Left ventricle myocardium inferior (tissue), 1 donor: Measurements from ENCODE around the gene OGFOD2. TPM values are rescaled to one million over a fixed set of nuclear protein-coding genes. Genes with fewer than 3 reads are reported as not detected.

Experiments used
- DNase-seq: peaks from one replicate; pipeline ENCODE4 v3.0.0-alpha.2; 2020
- H3K27ac ChIP-seq: fragments of 200-600 bp; replicated peaks from 2 replicates; pipeline ENCODE4 v1.8.0; 2021
- H3K27me3 ChIP-seq: fragments of 200-600 bp; 2 replicates; pipeline ENCODE4 v1.8.0; 2021; ENCODE audit warnings: low read depth
- H3K36me3 ChIP-seq: fragments of 200-600 bp; 2 replicates; pipeline ENCODE4 v1.8.0; 2021
- H3K4me1 ChIP-seq: fragments of 200-600 bp; 2 replicates; pipeline ENCODE4 v1.8.0; 2021
- H3K4me3 ChIP-seq: fragments of 200-600 bp; 2 replicates; pipeline ENCODE4 v1.8.0; 2021; ENCODE audit warnings: mild to moderate bottlenecking, moderate library complexity
- H3K9me3 ChIP-seq: fragments of 200-600 bp; replicated peaks from 2 replicates; pipeline ENCODE4 v1.8.0; 2021
- CTCF ChIP-seq: fragments of 200-600 bp; IDR thresholded peaks from 2 replicates; pipeline ENCODE4 v1.8.0; 2021; ENCODE audit warnings: antibody characterized with exemption, mild to moderate bottlenecking, borderline replicate concordance
- intact Hi-C: fragments of 100-400 bp; cut with micrococcal nuclease; formaldehyde crosslinking; loops from one replicate; pipeline ENCODE4 v1.11.0; 2022
- long read RNA-seq: library from polyadenylated mRNA; unstranded; transcript quantifications from one replicate; pipeline ENCODE4 v2.0.0, GENCODE V29; 2021
- total RNA-seq: library from RNA; stranded (reverse); fragmentation: NEBNext Ultra II Directional; extraction: Animal tissue kit (Norgen Biotek cat#: 25700); gene quantifications from one replicate; pipeline ENCODE4 v1.2.1, GENCODE V29; 2021
- donor health status: DM: no; HTN: yes; CAD: no; lungs with severe emphysema.

The OGFOD2 gene
- total RNA-seq: 14.9 TPM
- long read RNA-seq, transcript OGFOD2-201 (7 exons, 1,780 nt): major isoform, 21 of 39 reads
- long read RNA-seq, partial matches to known transcripts: 4 of 39 reads
- long read RNA-seq, other reads (novel, unspliced or antisense): 13 of 39 reads

GRCh38 chr12:122974892-122975789 is at the start of gene OGFOD2:
Gene OGFOD2 (plus strand): TSS chr12:122975244. CDS start chr12:122975252, 8 bp downstream.
- Histone ChIP-seq H3K36me3 (peaks cover 7% of the 10 kb centered on the region), H3K9me3 (no peaks in the 10 kb centered on the region), H3K27ac (peak within 1 kb of the TSS; percentile 100), H3K4me1 (peaks cover 60% of the 10 kb centered on the region), H3K27me3 (no peaks in the 10 kb centered on the region), H3K4me3 (peak within 1 kb of the TSS; percentile 88)
- TF ChIP-seq CTCF: no peak
- DNase-seq: peak; percentile 93
- intact Hi-C loops: no loop called here

GRCh38 chr12:122927756-122928403 is 47.2 kb upstream of the OGFOD2 start:
- H3K27me3 ChIP-seq: no peaks in the 10 kb centered on the region
- no peak overlapping the region for H3K4me3 ChIP-seq
- H3K4me1 ChIP-seq: no peaks in the 10 kb centered on the region
- intact Hi-C loops: no loop called here
- DNase-seq: no peak
- peaks cover 12% of the 10 kb centered on the region for H3K36me3 ChIP-seq
- H3K27ac ChIP-seq: no peak overlapping the region
- TF ChIP-seq CTCF: no peak
- no peaks in the 10 kb centered on the region for H3K9me3 ChIP-seq

GRCh38 chr12:122928404-122929147 is 46.5 kb upstream of the OGFOD2 start:
- intact Hi-C loops: no loop called here
- Histone ChIP-seq H3K4me3 (no peak overlapping the region), H3K4me1 (no peaks in the 10 kb centered on the region), H3K9me3 (no peaks in the 10 kb centered on the region), H3K36me3 (peaks cover 16% of the 10 kb centered on the region), H3K27ac (no peak overlapping the region), H3K27me3 (no peaks in the 10 kb centered on the region)
- no peak for TF ChIP-seq CTCF
- no peak for DNase-seq

- H3K9me3 ChIP-seq: no peaks in the 10 kb centered on the region
- intact Hi-C loops: no loop called here
- DNase-seq: no peak
Measured at GRCh38 chr12:122929148-122929538, 45.9 kb upstream of the OGFOD2 start.

More at GRCh38 chr12:122929148-122929538, 45.9 kb upstream of the OGFOD2 start:
- H3K36me3 ChIP-seq: peaks cover 16% of the 10 kb centered on the region
- no peak overlapping the region for H3K27ac ChIP-seq
- no peaks in the 10 kb centered on the region for H3K4me1 ChIP-seq
- no peak for TF ChIP-seq CTCF
- H3K27me3 ChIP-seq: no peaks in the 10 kb centered on the region
- no peak overlapping the region for H3K4me3 ChIP-seq
